Left lung (tissue), 10 donors: ENCODE measurements around the gene ETNPPL. TPM values are rescaled to one million over a fixed set of nuclear protein-coding genes. Genes with fewer than 3 reads are reported as not detected.

ENCODE experiments used
- ATAC-seq: fragments of 200-7000 bp; cut with Tn5 transposase; one replicate; pipeline ENCODE4 v1.9.1; 2020; ENCODE audit warnings: moderate library complexity
- DNase-seq, 4 donors: peaks; one replicate each; pipeline ENCODE4 v3.0.0-alpha.2; 2013 to 2020
- H3K27ac ChIP-seq, 2 donors: fragments of 200-600 bp; sonication (generic) in 1 of 2; one replicate each; pipeline versions ENCODE4 v1.5.0 to v1.8.0; 2020 to 2021
- H3K27me3 ChIP-seq, 2 donors: fragments of 200-600 bp; sonication (generic) in 1 of 2; one replicate each; pipeline versions ENCODE4 v1.5.0 to v1.8.0; 2020 to 2021
- H3K36me3 ChIP-seq, 2 donors: fragments of 200-600 bp; sonication (generic) in 1 of 2; one replicate each; pipeline versions ENCODE4 v1.5.0 to v1.8.0; 2020 to 2021
- H3K4me1 ChIP-seq, 2 donors: fragments of 200-600 bp; one replicate each; pipeline ENCODE4 v1.8.0; 2021
- H3K4me3 ChIP-seq, 2 donors: fragments of 200-600 bp; sonication (generic) in 1 of 2; one replicate each; pipeline versions ENCODE4 v1.5.0 to v1.8.0; 2020 to 2021; ENCODE audit warnings: mild to moderate bottlenecking in 1 of 2
- H3K9me3 ChIP-seq, 2 donors: fragments of 200-600 bp; sonication (generic) in 1 of 2; one replicate each; pipeline versions ENCODE4 v1.5.0 to v1.8.0; 2020 to 2021
- CTCF ChIP-seq, 2 donors: fragments of 200-600 bp; sonication (generic) in 1 of 2; IDR thresholded peaks; one replicate each; pipeline versions ENCODE4 v1.5.0 to v1.8.0; 2021; ENCODE audit warnings: antibody characterized with exemption in 2 of 2
- intact Hi-C, 2 donors: fragments of 100-400 bp; cut with DNase I; formaldehyde crosslinking; loops; one replicate each; pipeline versions ENCODE4 v1.11.2 to v1.14.2; 2022
- polyA plus RNA-seq, 6 donors: library from polyadenylated mRNA; unstranded; fragments of 120-200 nt; gene quantifications; one replicate each; pipeline ENCODE4 v1.2.1, GENCODE V29; 2013; ENCODE audit not compliant: insufficient read length in 6 of 6
- total RNA-seq, 2 donors: library from RNA; stranded (reverse); fragmentation: NEBNext Ultra II Directional; extraction: Animal tissue kit (Norgen Biotek cat#: 25700); gene quantifications; one replicate each; pipeline ENCODE4 v1.2.1, GENCODE V29; 2021
- donor health status: DM: no; HTN: yes; CAD: no.
- donor health status: DM: no; HTN: no; CAD: no.

ETNPPL gene
- total and polyA plus RNA-seq, 8 donors = not detected

- intact Hi-C loops = no loop called here
- DNase-seq = peak in 2 of 4 donors; percentile 24
Observed at GRCh38 chr4:108796173-108796572, 33.3 kb upstream of the ETNPPL start.

GRCh38 chr4:108795733-108796132, 32.9 kb upstream of the ETNPPL start:
- H3K4me3 ChIP-seq = no peak overlapping the region

More at GRCh38 chr4:108796173-108796572, 33.3 kb upstream of the ETNPPL start:
- H3K27ac ChIP-seq = no peak overlapping the region
- no peak for ATAC-seq
- H3K4me3 ChIP-seq = no peak overlapping the region
- H3K36me3 ChIP-seq = no peaks in the 10 kb centered on the region
- no peaks in the 10 kb centered on the region for H3K9me3 ChIP-seq
- no peak for TF ChIP-seq CTCF (IDR thresholded peaks at IDR 0.05)
- no peaks in the 10 kb centered on the region for H3K27me3 ChIP-seq
- H3K4me1 ChIP-seq = no peaks in the 10 kb centered on the region

GRCh38 chr4:108794136-108794535, 31.3 kb upstream of the ETNPPL start:
- Histone ChIP-seq H3K36me3 (no peaks in the 10 kb centered on the region), H3K4me3 (no peak overlapping the region), H3K9me3 (no peaks in the 10 kb centered on the region), H3K27me3 (no peaks in the 10 kb centered on the region), H3K27ac (no peak overlapping the region), H3K4me1 (no peaks in the 10 kb centered on the region)
- intact Hi-C loops = no loop called here
- DNase-seq (no peak), ATAC-seq (peak; percentile 44)
- TF ChIP-seq CTCF (IDR thresholded peaks at IDR 0.05) = no peak

More at GRCh38 chr4:108795733-108796132, 32.9 kb upstream of the ETNPPL start:
- H3K27me3 ChIP-seq = no peaks in the 10 kb centered on the region
- no peaks in the 10 kb centered on the region for H3K36me3 ChIP-seq
- H3K27ac ChIP-seq = no peak overlapping the region
- DNase-seq (no peak), ATAC-seq (no peak)
- TF ChIP-seq CTCF (IDR thresholded peaks at IDR 0.05) = no peak
- H3K9me3 ChIP-seq = no peaks in the 10 kb centered on the region
- intact Hi-C loops = no loop called here
- H3K4me1 ChIP-seq = no peaks in the 10 kb centered on the region

GRCh38 chr4:108793415-108793814, 30.6 kb upstream of the ETNPPL start:
- no peak for TF ChIP-seq CTCF (IDR thresholded peaks at IDR 0.05)
- intact Hi-C loops = no loop called here
- H3K4me3 ChIP-seq = no peak overlapping the region
- DNase-seq = no peak
- ATAC-seq = no peak
- no peaks in the 10 kb centered on the region for H3K9me3 ChIP-seq
- H3K36me3 ChIP-seq = no peaks in the 10 kb centered on the region
- H3K27me3 ChIP-seq = no peaks in the 10 kb centered on the region
- H3K4me1 ChIP-seq = no peaks in the 10 kb centered on the region
- H3K27ac ChIP-seq = no peak overlapping the region

- Histone ChIP-seq H3K4me3 (no peak overlapping the region), H3K4me1 (no peaks in the 10 kb centered on the region), H3K27ac (no peak overlapping the region), H3K36me3 (no peaks in the 10 kb centered on the region), H3K9me3 (no peaks in the 10 kb centered on the region), H3K27me3 (no peaks in the 10 kb centered on the region)
- TF ChIP-seq CTCF (IDR thresholded peaks at IDR 0.05) = no peak
- DNase-seq = no peak
- no peak for ATAC-seq
- intact Hi-C loops = no loop called here
Observed at GRCh38 chr4:108788731-108789130, 25.9 kb upstream of the ETNPPL start.
